ENCODE data around the gene IL17D. TPM values are rescaled to one million over a fixed set of nuclear protein-coding genes. Genes with fewer than 3 reads are reported as not detected.

IL17D gene
- total and polyA plus RNA-seq, 4 donors = 0.65 to 1.5 (median 0.97) TPM

GRCh38 chr13:20664351-20664750 lies 39.1 kb upstream of the IL17D start:
- no peaks in the 10 kb centered on the region for H3K4me1 ChIP-seq (ENCODE audit: control insufficient read depth in 5 of 5, insufficient read depth in 5 of 5, low read length in 5 of 5)
- H3K27me3 ChIP-seq (ENCODE audit: control insufficient read depth in 3 of 3, insufficient read depth in 3 of 3, low read length in 2 of 3) = no peaks in the 10 kb centered on the region
- H3K9me3 ChIP-seq (ENCODE audit: control insufficient read depth in 4 of 4, insufficient read depth in 3 of 4, low read length in 3 of 4) = no peaks in the 10 kb centered on the region
- no peak overlapping the region for H3K4me3 ChIP-seq
- ATAC-seq (ENCODE audit: insufficient read depth, low FRiP score) = no peak
- DNase-seq = no peak
- H3K27ac ChIP-seq (ENCODE audit: low read depth in 1 of 2, low read length in 1 of 2) = no peak overlapping the region
- TF ChIP-seq, protein P1, sequence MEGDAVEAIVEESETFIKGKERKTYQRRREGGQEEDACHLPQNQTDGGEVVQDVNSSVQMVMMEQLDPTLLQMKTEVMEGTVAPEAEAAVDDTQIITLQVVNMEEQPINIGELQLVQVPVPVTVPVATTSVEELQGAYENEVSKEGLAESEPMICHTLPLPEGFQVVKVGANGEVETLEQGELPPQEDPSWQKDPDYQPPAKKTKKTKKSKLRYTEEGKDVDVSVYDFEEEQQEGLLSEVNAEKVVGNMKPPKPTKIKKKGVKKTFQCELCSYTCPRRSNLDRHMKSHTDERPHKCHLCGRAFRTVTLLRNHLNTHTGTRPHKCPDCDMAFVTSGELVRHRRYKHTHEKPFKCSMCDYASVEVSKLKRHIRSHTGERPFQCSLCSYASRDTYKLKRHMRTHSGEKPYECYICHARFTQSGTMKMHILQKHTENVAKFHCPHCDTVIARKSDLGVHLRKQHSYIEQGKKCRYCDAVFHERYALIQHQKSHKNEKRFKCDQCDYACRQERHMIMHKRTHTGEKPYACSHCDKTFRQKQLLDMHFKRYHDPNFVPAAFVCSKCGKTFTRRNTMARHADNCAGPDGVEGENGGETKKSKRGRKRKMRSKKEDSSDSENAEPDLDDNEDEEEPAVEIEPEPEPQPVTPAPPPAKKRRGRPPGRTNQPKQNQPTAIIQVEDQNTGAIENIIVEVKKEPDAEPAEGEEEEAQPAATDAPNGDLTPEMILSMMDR (IDR thresholded peaks at IDR 0.05; ENCODE audit: control extremely low read depth, extremely low read depth) = no peak
- H3K9ac ChIP-seq (ENCODE audit: insufficient read depth in 1 of 2, low read length in 2 of 2) = no peak overlapping the region
- H3K36me3 ChIP-seq (ENCODE audit: control insufficient read depth in 4 of 4, insufficient read depth in 4 of 4, low read length in 4 of 4) = peaks cover 0 to 16% (median 3%) of the 10 kb centered on the region in 4 donors

GRCh38 chr13:20666948-20667347 lies 36.6 kb upstream of the IL17D start:
- no peak overlapping the region for H3K9ac ChIP-seq (ENCODE audit: insufficient read depth in 1 of 2, low read length in 2 of 2)
- TF ChIP-seq, protein P1 (IDR thresholded peaks at IDR 0.05; ENCODE audit: control extremely low read depth, extremely low read depth) = no peak
- H3K4me1 ChIP-seq (ENCODE audit: control insufficient read depth in 5 of 5, insufficient read depth in 5 of 5, low read length in 5 of 5) = no peaks in the 10 kb centered on the region
- DNase-seq (no peak), ATAC-seq (ENCODE audit: insufficient read depth, low FRiP score) (no peak)
- 45 to 62% methylated on average over 4 of the region's 4 CpGs for WGBS, 2 donors
- H3K27ac ChIP-seq (ENCODE audit: low read depth in 1 of 2, low read length in 1 of 2) = no peak overlapping the region
- no peaks in the 10 kb centered on the region for H3K27me3 ChIP-seq (ENCODE audit: control insufficient read depth in 3 of 3, insufficient read depth in 3 of 3, low read length in 2 of 3)
- peaks cover 0 to 14% (median 3%) of the 10 kb centered on the region in 4 donors for H3K36me3 ChIP-seq (ENCODE audit: control insufficient read depth in 4 of 4, insufficient read depth in 4 of 4, low read length in 4 of 4)
- no peak overlapping the region for H3K4me3 ChIP-seq
- no peaks in the 10 kb centered on the region for H3K9me3 ChIP-seq (ENCODE audit: control insufficient read depth in 4 of 4, insufficient read depth in 3 of 4, low read length in 3 of 4)

- H3K4me1 ChIP-seq (ENCODE audit: control insufficient read depth in 5 of 5, insufficient read depth in 5 of 5, low read length in 5 of 5) = no peaks in the 10 kb centered on the region
- no peak overlapping the region for H3K27ac ChIP-seq (ENCODE audit: low read depth in 1 of 2, low read length in 1 of 2)
- no peak overlapping the region for H3K9ac ChIP-seq (ENCODE audit: insufficient read depth in 1 of 2, low read length in 2 of 2)
- H3K9me3 ChIP-seq (ENCODE audit: control insufficient read depth in 4 of 4, insufficient read depth in 3 of 4, low read length in 3 of 4) = no peaks in the 10 kb centered on the region
- no peak overlapping the region for H3K4me3 ChIP-seq
- TF ChIP-seq, protein P1 (IDR thresholded peaks at IDR 0.05; ENCODE audit: control extremely low read depth, extremely low read depth) = no peak
- peaks cover 0 to 13% (median 3%) of the 10 kb centered on the region in 4 donors for H3K36me3 ChIP-seq (ENCODE audit: control insufficient read depth in 4 of 4, insufficient read depth in 4 of 4, low read length in 4 of 4)
- no peaks in the 10 kb centered on the region for H3K27me3 ChIP-seq (ENCODE audit: control insufficient read depth in 3 of 3, insufficient read depth in 3 of 3, low read length in 2 of 3)
- no peak for ATAC-seq (ENCODE audit: insufficient read depth, low FRiP score)
- peak in 1 of 3 donors; percentile 7 for DNase-seq
- WGBS, 2 donors = 51 to 58% methylated on average over 4 of the region's 4 CpGs
These were observed 35.6 kb upstream of the IL17D start for GRCh38 chr13:20667857-20668437.

DNA sequence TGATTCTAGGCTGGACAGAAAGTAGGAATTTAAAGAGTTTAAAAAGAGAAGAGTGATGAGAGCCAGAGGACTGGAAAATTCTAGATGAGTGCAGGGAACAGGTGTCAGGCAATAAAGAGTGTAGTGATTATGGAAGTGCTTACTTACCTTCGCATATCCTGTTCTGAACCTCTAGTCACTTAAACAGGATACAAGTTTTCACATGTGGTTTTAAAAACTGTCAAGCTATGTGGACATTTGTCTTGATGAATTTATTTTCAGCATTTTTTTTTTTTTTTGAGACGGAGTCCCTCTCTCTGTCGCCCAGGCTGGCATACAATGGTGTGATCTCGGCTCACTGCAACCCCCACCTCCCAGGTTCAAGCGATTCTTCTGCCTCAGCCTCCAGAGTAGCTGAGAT lies 34.3 kb upstream of the IL17D start:
- H3K36me3 ChIP-seq (ENCODE audit: control insufficient read depth in 4 of 4, insufficient read depth in 4 of 4, low read length in 4 of 4) = peaks cover 0 to 11% (median 3%) of the 10 kb centered on the region in 4 donors
- H3K9ac ChIP-seq (ENCODE audit: insufficient read depth in 1 of 2, low read length in 2 of 2) = no peak overlapping the region
- H3K27me3 ChIP-seq (ENCODE audit: control insufficient read depth in 3 of 3, insufficient read depth in 3 of 3, low read length in 2 of 3) = no peaks in the 10 kb centered on the region
- H3K9me3 ChIP-seq (ENCODE audit: control insufficient read depth in 4 of 4, insufficient read depth in 3 of 4, low read length in 3 of 4) = no peaks in the 10 kb centered on the region
- no peak for DNase-seq
- 58 to 72% methylated on average over 5 of the region's 5 CpGs for WGBS, 2 donors
- ATAC-seq (ENCODE audit: insufficient read depth, low FRiP score) = no peak
- TF ChIP-seq, protein P1 (IDR thresholded peaks at IDR 0.05; ENCODE audit: control extremely low read depth, extremely low read depth) = no peak
- H3K27ac ChIP-seq (ENCODE audit: low read depth in 1 of 2, low read length in 1 of 2) = no peak overlapping the region
- H3K4me1 ChIP-seq (ENCODE audit: control insufficient read depth in 5 of 5, insufficient read depth in 5 of 5, low read length in 5 of 5) = no peaks in the 10 kb centered on the region
- no peak overlapping the region for H3K4me3 ChIP-seq
